GM12873 (cell line): ENCODE results near the gene ANKRD11.

ENCODE experiments used
- TF ChIP-seq, protein P1 (sequence below): IDR thresholded peaks from 2 replicates; pipeline ENCODE4 v1.5.1; 2012; ENCODE audit warnings: low read depth, mild to moderate bottlenecking, moderate library complexity, low read length, control low read depth; ENCODE audit not compliant: insufficient read depth; ENCODE audit errors: missing control alignments

ANKRD11 gene

GRCh38 chr16:89437991-89438390 lies 52.4 kb downstream of the ANKRD11 start:
- TF ChIP-seq, protein P1, sequence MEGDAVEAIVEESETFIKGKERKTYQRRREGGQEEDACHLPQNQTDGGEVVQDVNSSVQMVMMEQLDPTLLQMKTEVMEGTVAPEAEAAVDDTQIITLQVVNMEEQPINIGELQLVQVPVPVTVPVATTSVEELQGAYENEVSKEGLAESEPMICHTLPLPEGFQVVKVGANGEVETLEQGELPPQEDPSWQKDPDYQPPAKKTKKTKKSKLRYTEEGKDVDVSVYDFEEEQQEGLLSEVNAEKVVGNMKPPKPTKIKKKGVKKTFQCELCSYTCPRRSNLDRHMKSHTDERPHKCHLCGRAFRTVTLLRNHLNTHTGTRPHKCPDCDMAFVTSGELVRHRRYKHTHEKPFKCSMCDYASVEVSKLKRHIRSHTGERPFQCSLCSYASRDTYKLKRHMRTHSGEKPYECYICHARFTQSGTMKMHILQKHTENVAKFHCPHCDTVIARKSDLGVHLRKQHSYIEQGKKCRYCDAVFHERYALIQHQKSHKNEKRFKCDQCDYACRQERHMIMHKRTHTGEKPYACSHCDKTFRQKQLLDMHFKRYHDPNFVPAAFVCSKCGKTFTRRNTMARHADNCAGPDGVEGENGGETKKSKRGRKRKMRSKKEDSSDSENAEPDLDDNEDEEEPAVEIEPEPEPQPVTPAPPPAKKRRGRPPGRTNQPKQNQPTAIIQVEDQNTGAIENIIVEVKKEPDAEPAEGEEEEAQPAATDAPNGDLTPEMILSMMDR, result no peak

DNA sequence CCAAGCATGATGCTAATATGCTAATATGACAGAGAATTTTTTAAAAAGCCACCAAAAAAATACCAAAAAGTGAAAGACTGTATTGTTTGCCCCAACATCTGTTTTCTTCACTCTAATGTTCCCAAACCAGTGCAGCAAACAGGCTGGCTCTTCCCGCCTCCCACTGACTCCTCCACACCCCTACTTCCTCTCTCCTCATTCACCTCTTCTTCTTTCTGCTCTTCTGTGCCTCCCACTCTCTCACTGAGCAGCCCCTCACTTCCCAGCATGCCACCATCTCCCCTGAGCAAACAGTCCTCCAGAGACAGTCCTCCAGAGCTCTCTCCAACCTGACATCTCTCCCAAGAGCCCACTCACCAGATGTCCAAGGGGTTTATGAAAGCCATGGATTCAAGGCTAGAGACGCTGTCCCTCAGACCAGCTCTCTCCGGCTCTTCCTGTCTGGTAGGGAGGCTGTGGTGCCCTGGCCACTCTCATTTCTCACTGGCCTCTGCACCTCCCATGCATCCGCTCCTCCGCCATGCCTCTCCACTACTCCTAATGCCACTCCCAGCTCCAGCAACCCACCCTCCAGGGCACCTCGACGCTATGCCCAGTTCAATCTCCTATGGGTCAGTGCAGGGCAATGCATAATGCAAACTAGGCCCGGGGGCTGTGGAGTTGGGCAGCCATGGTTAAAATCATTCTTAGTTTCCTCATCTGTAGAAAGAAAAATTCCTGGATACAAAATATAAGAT lies 52.9 kb downstream of the ANKRD11 start:
- TF ChIP-seq, protein P1, result no peak

- TF ChIP-seq, protein P1, result no peak
These were observed 54.0 kb downstream of the ANKRD11 start for GRCh38 chr16:89436366-89436765.

- TF ChIP-seq, protein P1, result no peak
These were observed 55.9 kb downstream of the ANKRD11 start for GRCh38 chr16:89434490-89434889.

GRCh38 chr16:89431630-89432029 lies 58.7 kb downstream of the ANKRD11 start:
- TF ChIP-seq, protein P1, result no peak

DNA sequence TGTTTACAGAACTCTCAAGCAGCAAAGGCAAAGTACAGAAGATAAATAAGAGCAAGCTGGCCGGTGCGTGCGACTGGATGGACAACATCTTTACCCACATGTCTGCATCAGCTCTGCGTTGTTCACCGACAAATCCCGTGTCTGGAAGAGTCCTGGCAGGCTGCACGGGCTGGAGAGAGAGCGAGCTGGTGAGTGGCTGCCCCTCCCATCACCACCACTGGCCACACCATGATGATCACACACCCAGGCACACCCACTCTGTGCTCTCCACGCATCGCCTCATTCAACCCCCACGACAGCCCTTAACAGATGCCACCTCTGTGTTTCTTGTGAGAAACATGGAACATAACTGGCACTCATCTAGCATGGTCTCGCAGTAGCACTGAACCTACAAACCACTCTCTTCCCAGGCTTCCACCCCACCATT lies 59.2 kb downstream of the ANKRD11 start:
- TF ChIP-seq, protein P1, result no peak

DNA sequence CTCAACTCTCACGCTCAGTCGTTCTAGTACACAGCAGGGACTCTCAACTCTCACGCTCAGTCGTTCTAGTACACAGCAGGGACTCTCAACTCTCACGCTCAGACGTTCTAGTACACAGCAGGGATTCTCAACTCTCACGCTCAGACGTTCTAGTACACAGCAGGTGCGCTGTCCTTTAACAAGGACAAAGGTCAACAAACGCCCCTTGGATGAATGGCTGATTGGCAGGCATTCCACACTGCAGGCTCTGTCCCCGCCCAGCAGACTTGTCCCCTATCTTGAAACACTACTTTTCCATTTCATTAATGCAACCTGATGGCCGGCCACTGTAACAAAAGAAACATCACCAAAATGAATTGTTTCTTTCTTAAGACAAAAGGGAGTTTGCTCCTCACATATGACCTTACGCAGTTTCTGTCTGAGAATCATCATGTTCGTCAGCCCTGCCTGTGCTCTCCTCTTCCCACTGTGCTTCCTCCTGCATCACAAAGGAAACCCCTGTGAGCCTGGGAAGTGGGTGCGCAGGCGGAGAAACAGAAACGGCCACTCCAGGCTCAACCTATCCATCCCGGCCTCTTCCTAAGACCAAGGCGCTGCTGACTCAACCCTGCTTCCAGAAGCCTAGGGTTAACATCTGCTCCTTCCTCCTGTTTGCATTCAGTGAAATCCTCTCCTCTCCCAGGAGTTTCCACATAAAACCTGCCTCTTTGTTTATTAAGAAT lies 59.8 kb downstream of the ANKRD11 start:
- TF ChIP-seq, protein P1, result no peak
